ENCODE results near the gene TSC1.

The TSC1 gene

DNA sequence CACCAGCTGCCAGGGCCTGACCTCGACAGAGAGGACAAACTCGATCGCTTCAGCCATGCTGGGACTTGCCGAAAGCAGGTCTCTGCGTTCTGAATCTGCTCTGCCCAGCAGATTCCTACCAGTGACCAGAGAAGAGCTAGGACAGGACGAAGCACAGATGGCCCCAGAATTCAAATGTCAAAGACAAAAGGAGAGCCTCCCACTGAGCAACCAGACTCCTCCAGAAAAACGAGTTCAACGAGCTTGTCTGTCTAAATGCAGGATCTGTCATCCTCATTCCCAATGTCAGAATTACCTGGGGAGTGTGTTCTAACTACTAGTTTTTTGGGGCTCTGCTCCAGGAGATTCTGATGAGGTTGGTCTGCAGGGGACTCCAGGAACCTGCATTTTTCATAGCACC lies 79.7 kb downstream of the TSC1 start:
- TF ChIP-seq, protein P1, sequence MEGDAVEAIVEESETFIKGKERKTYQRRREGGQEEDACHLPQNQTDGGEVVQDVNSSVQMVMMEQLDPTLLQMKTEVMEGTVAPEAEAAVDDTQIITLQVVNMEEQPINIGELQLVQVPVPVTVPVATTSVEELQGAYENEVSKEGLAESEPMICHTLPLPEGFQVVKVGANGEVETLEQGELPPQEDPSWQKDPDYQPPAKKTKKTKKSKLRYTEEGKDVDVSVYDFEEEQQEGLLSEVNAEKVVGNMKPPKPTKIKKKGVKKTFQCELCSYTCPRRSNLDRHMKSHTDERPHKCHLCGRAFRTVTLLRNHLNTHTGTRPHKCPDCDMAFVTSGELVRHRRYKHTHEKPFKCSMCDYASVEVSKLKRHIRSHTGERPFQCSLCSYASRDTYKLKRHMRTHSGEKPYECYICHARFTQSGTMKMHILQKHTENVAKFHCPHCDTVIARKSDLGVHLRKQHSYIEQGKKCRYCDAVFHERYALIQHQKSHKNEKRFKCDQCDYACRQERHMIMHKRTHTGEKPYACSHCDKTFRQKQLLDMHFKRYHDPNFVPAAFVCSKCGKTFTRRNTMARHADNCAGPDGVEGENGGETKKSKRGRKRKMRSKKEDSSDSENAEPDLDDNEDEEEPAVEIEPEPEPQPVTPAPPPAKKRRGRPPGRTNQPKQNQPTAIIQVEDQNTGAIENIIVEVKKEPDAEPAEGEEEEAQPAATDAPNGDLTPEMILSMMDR (IDR thresholded peaks at IDR 0.05): no peak
- Mint-ChIP-seq H3K9me3 (no peaks in the 10 kb centered on the region), H3K27ac (no peak overlapping the region), H3K4me1 (peaks cover 29% of the 10 kb centered on the region), H3K27me3 (ENCODE audit: low read depth, poor library complexity) (peaks cover 15% of the 10 kb centered on the region), H3K4me3 (no peak overlapping the region), H3K36me3 (ENCODE audit: low read depth) (peaks cover 4% of the 10 kb centered on the region)
- DNase-seq: no peak

DNA sequence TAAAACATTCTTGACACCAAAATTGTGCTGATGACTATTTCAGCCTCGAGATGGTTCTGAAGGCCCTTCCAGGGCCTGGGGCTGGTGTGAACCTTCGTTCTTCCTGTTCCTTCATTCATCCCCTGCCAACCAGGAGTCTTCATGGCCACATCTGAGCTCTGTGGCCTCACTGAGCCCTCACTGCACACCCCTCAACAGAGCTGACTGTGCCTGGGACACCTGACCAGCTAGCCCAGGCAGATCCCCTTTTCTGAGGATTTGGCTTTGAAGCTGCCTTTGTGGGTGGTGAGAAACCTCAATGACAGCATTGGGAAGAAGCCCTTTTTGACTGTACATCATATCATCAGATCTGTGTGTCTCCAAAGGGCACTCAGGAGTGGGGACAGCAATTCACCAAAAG lies 80.1 kb downstream of the TSC1 start:
- Mint-ChIP-seq H3K27me3 (ENCODE audit: low read depth, poor library complexity) (peaks cover 13% of the 10 kb centered on the region), H3K36me3 (ENCODE audit: low read depth) (peaks cover 4% of the 10 kb centered on the region)

DNA sequence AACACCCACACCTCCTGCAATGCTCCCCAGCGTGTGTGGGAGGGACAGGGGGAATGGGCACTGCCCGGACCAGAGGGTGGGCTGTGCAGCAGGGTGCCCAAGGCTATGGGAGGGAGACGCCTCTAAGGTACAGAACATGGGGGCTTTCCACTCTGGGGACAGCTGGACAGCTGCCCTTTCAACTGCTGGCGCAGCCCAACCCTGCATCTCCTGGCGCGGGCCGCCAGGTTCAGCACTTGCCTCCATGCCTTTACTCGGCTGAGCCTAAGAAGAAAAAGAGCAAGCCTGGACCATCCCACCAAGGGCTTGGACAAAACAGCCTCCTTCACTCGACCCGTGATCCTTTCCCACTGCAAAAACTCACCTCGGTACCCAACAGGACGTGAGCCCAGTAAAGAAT lies 81.3 kb downstream of the TSC1 start:
- peaks cover 43% of the 10 kb centered on the region for H3K4me1 Mint-ChIP-seq
- TF ChIP-seq, protein P1 (IDR thresholded peaks at IDR 0.05): no peak
- H3K36me3 Mint-ChIP-seq (ENCODE audit: low read depth): peaks cover 4% of the 10 kb centered on the region
- H3K27ac Mint-ChIP-seq: no peak overlapping the region
- no peaks in the 10 kb centered on the region for H3K9me3 Mint-ChIP-seq
- no peak overlapping the region for H3K4me3 Mint-ChIP-seq
- no peak for DNase-seq
- H3K27me3 Mint-ChIP-seq (ENCODE audit: low read depth, poor library complexity): peaks cover 19% of the 10 kb centered on the region

More for the DNA sequence above, 80.1 kb downstream of the TSC1 start:
- H3K4me1 Mint-ChIP-seq: peaks cover 33% of the 10 kb centered on the region
- no peak overlapping the region for H3K27ac Mint-ChIP-seq
- no peaks in the 10 kb centered on the region for H3K9me3 Mint-ChIP-seq
- no peak for DNase-seq
- TF ChIP-seq, protein P1 (IDR thresholded peaks at IDR 0.05): no peak
- H3K4me3 Mint-ChIP-seq: no peak overlapping the region

DNA sequence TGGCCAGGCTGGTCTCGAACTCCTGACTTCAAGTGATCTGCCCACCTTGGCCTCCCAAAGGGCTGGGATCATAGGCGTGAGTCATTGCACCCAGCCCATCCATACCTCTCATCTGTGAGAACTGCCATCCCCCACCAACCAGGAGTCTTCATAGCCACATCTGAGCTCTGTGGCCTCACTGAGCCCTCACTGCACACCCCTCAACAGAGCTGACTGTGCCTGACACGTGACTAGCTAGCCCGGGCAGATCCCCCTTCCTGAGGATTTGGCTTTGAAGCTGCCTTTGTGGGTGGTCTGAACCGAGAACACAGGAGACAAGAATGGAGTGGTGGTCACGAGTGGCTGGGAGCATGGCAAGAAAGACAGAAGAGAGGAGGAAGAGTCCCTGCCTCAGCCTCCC lies 81.9 kb downstream of the TSC1 start:
- H3K27me3 Mint-ChIP-seq (ENCODE audit: low read depth, poor library complexity): peaks cover 20% of the 10 kb centered on the region
- peak overlapping the region; percentile 8 for H3K27ac Mint-ChIP-seq
- peaks cover 4% of the 10 kb centered on the region for H3K36me3 Mint-ChIP-seq (ENCODE audit: low read depth)
- no peak overlapping the region for H3K4me3 Mint-ChIP-seq
- peaks cover 44% of the 10 kb centered on the region for H3K4me1 Mint-ChIP-seq
- TF ChIP-seq, protein P1 (IDR thresholded peaks at IDR 0.05): no peak
- DNase-seq: no peak
- H3K9me3 Mint-ChIP-seq: no peaks in the 10 kb centered on the region

DNA sequence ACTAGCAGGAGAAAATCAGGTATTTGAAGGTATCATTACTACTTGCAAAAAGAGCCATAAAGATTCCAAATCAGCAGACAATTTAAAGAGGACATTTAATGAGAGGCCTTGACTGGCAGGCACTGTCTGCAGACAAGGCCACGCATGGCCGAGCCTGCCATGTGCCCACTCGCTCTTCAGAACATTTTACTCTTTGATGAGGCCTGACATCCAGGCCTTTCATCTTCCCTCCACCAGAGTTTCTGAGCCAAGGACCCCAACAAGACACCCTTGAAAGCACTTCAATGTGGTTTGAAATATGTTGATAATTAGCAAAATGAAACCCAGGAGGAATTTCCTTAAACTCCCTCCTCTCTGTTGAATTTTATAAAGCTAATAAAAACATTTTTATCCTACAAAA lies 82.8 kb downstream of the TSC1 start:
- no peak overlapping the region for H3K4me3 Mint-ChIP-seq
- H3K27me3 Mint-ChIP-seq (ENCODE audit: low read depth, poor library complexity): peaks cover 20% of the 10 kb centered on the region
- H3K4me1 Mint-ChIP-seq: peaks cover 48% of the 10 kb centered on the region
- no peak for DNase-seq
- TF ChIP-seq, protein P1 (IDR thresholded peaks at IDR 0.05): no peak
- peak overlapping the region; percentile 36 for H3K27ac Mint-ChIP-seq
- H3K9me3 Mint-ChIP-seq: no peaks in the 10 kb centered on the region
- peaks cover 4% of the 10 kb centered on the region for H3K36me3 Mint-ChIP-seq (ENCODE audit: low read depth)

DNA sequence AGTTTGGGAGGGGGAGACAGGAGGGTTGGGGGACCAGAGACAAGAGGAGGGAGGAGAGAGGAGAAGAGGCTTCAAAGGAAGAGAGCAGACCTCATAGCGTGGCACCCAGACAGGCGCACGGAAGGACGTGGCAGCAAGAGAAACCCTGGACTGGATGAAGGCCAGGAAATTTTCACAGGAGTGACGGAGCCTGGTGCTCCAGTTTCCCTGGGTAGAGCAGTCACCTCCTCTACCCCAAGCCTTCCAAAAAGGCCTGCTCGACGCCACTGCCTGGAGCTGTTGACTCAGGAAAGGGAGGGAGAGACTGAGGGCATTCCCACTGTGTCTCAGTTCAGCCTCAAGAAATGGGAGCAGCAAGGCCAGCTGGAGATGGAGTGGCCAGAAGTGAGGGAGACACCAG lies 85.7 kb downstream of the TSC1 start:
- Mint-ChIP-seq H3K36me3 (ENCODE audit: low read depth) (peaks cover 4% of the 10 kb centered on the region), H3K4me3 (no peak overlapping the region), H3K27me3 (ENCODE audit: low read depth, poor library complexity) (peaks cover 18% of the 10 kb centered on the region), H3K9me3 (no peaks in the 10 kb centered on the region), H3K27ac (no peak overlapping the region), H3K4me1 (peaks cover 52% of the 10 kb centered on the region)
- DNase-seq: no peak
- TF ChIP-seq, protein P1 (IDR thresholded peaks at IDR 0.05): no peak

Data from nephron progenitor cell (in vitro differentiated cells).